Fibroblast of villous mesenchyme (primary cell): ENCODE results near the gene PAIP2. TPM values are rescaled to one million over a fixed set of nuclear protein-coding genes. Genes with fewer than 3 reads are reported as not detected.

ENCODE experiments used
- DNase-seq: peaks from one replicate; pipeline ENCODE4 v3.0.0-alpha.2; 2010; ENCODE audit warnings: low read depth
- H3K4me3 ChIP-seq: 2 replicates; pipeline ENCODE4 v1.5.1; 2011; ENCODE audit warnings: low read depth, mild to moderate bottlenecking, low read length
- total RNA-seq: library from RNA; depleted of rRNA; stranded (reverse); fragments of >200 nt; gene quantifications from 2 replicates; pipeline ENCODE4 v1.2.3, GENCODE V29; 2012
- TF ChIP-seq, protein P1 (sequence below): IDR thresholded peaks from 2 replicates; pipeline ENCODE4 v1.5.1; 2012; ENCODE audit warnings: low read depth, mild to moderate bottlenecking, low read length; ENCODE audit not compliant: insufficient read depth

Gene PAIP2
- total RNA-seq, 1 donor = 56.1 TPM

DNA sequence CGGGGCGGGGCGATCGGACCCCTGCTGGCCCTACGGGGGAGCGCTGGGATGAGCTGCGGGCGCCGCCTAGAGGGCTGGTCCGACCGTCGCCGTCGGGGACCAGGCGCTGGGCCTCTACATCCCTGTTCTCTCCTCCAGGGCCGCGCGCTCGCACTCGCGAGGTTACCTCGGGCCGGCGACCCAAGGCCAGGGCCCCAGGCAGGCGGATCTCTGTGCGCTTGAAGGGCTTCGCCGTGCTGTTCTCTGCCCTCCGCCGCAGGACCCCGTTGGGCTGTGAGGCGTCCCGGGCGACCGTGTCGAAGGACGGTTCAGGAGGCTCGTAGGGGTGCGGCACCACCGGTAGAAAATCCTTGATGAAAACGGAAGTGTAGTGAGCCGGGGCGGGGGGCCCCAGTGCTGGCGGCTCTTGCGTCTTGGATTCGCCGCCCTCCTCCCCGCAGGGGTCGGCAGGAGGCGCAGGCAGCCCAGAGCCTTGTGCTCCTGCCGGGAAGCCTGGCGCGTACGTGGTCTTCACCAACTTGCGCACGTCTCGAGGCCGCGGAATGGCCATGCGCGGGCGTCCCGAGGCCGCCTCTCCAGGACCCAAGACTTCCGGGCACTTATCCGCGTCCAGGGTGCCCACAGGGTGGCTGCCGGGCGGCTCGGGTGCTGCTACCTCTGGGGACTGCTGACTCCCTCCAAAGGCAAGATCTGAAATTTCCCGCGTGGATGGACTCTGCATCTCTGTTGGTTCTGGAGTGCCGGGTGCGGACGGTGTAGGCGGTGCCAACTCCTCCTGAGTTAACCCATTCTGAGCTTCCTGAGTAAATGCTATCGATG, 51.2 kb downstream of the PAIP2 start:
- no peak for DNase-seq
- peak overlapping the region; percentile 60 for H3K4me3 ChIP-seq
- TF ChIP-seq, protein P1, sequence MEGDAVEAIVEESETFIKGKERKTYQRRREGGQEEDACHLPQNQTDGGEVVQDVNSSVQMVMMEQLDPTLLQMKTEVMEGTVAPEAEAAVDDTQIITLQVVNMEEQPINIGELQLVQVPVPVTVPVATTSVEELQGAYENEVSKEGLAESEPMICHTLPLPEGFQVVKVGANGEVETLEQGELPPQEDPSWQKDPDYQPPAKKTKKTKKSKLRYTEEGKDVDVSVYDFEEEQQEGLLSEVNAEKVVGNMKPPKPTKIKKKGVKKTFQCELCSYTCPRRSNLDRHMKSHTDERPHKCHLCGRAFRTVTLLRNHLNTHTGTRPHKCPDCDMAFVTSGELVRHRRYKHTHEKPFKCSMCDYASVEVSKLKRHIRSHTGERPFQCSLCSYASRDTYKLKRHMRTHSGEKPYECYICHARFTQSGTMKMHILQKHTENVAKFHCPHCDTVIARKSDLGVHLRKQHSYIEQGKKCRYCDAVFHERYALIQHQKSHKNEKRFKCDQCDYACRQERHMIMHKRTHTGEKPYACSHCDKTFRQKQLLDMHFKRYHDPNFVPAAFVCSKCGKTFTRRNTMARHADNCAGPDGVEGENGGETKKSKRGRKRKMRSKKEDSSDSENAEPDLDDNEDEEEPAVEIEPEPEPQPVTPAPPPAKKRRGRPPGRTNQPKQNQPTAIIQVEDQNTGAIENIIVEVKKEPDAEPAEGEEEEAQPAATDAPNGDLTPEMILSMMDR = peak; percentile 63

DNA sequence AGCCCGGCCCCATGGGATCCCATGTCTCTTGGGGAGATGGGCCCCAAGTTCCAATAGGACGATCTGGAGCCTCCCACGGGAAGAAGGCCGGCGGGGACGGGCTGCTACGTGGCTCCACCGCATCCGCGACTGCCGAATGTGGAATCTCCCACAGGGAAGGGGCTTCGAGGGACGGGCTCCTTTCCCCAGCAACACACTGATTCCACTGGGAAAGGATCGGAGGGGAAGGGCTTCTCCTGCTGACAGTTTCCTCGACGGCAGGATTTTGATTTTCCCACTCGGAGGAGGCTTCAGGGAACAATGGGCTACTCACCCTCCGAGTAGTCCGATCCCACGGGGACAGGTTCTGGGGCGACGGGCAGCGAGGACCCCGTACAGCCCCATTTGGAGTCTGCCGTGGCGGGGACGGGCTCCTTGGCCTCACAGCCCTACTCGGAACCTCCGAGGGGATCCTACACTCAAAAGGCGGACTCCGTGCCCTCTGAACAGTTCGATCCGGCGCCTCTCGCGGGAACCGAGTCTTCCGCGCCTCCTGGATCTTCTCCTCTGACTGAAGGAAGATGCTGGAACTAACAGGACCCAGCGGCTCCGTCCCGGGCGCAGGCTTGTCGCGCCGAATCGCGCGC, 52.0 kb downstream of the PAIP2 start:
- DNase-seq = no peak
- peak overlapping the region; percentile 60 for H3K4me3 ChIP-seq
- TF ChIP-seq, protein P1 = no peak

DNA sequence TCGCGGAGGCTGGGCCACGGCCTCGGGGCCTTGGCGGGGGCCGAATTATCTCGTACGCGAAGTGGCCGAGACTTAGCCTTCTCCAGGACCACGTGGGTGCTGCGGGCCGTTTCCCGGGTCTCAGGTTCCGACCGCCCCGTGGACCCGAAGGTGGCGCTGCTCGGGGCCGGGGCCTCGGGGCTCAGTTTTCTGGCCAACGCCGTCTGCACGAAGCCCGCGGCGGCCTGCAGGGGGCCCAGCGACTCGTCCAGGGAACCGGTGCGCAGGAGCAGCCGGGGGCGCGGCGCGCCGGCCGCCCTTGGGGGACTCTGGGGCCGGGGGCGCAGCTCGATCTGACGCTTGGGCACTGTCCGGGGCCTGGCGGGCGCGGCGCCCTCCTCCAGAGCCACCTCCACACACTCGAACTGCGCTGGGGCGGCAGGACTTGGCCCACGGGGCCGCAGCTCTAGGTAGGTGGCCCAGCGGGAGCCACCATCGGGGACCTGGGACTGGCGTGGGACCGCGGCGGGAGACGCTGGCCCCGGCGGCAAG, 52.5 kb downstream of the PAIP2 start:
- peak; percentile 63 for DNase-seq
- peak overlapping the region; percentile 60 for H3K4me3 ChIP-seq
- TF ChIP-seq, protein P1 = peak; percentile 53

DNA sequence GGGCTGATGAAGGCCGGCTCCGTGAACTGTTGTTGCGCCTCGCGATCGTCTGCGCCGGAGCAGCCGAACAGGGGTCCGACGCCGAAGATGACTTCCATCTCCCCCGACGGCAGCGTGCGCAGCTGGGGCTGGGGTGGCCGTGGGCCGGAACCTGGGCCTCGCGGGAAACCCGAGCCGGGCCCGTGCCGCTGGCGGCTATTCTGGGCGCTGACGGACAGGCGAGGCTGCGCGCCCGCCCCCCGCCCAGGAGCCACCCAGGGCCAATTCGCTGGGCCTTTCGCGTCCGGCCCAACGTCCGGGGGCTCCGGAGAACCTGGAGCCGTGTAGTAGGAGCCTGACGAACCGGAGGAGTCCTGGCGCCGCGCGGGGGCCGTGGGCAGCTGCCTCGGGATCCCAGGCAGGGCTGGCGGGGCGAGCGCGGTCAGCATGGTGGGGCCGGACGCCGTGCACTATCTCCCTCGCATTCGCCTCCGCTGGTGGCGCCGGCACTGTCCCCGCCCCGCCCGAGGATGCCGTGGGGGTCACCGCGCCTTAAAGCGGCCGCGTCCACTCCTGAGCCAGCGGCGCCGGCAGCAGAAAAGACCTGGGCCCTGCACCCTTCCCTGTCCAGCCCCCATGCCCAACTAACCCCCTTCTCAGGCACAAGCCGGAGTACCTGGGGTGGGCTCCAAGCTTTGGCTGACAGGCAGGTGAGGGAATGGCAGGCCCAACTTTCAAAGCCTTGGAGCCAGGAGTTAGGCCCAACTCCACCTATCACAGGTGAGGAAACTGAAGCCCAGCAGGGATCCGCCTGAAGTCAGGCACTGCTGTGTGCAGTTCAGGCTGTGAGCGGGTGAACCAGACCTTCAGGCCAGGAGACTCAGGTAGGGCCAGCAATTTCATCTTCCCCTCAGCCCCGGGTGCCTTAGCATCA, 53.3 kb downstream of the PAIP2 start, which contains the start of gene PROB1:
Gene PROB1, minus strand, starts transcription at position 451 of the 913 bp plus-strand sequence. Its CDS starts 23 bp downstream, at position 428.
- peak within 1 kb of the TSS; percentile 60 for H3K4me3 ChIP-seq
- TF ChIP-seq, protein P1 = no peak
- no peak for DNase-seq

DNA sequence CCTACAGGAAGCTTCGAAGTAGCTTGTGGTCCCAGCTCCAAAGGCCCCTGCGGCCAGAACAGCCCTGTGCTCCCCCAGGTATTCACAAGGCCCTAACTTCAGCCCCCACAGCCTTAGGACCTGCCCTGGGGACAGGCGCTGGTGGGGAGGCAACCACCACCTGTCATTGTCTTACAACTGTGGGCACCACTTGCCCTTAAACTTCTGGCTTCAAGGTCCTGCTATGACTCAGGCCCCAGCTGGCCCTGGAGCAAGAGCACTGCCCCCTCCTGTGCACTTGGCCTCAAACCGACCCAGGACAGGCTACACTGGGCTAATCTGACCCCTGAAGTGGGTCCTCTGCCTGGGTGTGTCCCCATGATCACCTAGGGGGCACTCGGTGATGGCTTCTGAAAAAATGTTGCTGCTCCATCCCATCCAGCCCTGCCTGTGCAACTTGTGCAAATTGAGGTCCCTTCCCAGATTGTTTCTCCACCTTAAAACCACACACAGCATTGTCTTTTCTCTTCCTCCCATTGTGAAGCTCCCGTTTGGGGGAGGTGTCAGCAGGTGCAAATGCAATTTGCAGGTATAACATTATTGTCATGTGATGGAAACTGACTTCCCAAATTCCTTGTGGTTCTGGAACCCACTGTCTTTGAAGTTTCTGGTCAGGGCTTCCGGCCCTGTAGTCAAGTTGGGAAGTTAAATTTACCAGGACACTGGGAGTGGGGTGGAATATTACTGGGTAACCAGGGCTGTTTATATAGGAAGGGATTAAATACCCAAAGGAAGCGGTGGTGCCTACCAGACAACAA, 54.4 kb downstream of the PAIP2 start:
- DNase-seq = no peak
- no peak overlapping the region for H3K4me3 ChIP-seq
- TF ChIP-seq, protein P1 = no peak
